ENCODE measurements around the gene NEUROD6. TPM values are rescaled to one million over a fixed set of nuclear protein-coding genes. Genes with fewer than 3 reads are reported as not detected.

NEUROD6 gene
- total and polyA plus RNA-seq, 2 donors (not counting 1 experiment from before 2014, with no cell fraction given) = not detected

DNA sequence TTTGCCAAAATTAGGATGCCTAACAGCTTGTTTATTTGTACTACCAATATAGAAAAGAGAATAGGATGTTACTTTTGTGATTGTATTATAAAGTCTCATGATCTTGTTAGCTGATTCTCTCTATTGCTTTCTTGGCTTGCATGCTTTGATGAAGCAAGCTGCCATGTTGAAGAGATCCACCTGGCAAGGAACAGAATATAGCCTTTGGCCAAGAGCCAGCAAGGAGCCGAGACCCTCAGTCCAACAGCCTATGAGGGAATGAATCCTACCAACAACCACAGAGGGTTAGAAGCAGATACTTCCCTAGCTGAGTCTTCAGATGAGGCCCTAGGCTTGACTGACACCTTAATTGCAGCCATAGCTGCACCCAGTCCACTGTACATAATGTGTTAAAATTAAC is 41.2 kb downstream of the NEUROD6 start:
- Histone ChIP-seq H3K4me1 (ENCODE audit: control insufficient read depth, extremely low read depth, insufficient read depth, low read length) (no peaks in the 10 kb centered on the region), H3K9me3 (ENCODE audit: control insufficient read depth, insufficient read depth, low read depth, low read length) (no peaks in the 10 kb centered on the region)

DNA sequence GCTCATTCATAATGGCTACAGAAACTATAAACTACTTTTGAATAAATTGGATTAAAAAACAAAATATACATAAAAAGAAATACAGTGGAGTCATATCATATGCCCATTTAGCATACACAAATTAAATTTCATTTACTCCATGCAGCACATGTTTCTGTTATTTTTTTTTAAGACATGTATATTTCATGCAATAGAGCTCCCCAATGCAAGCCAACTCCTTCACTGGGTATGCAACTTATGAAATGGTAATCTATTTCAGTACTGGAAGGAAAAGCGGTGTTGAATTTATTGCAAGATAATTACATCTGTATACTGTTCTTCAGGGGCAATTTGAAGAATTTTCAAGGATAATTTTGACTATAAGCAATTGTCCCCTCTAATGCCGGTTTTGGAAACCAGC is 49.9 kb downstream of the NEUROD6 start:
- Histone ChIP-seq H3K4me1 (ENCODE audit: control insufficient read depth, extremely low read depth, insufficient read depth, low read length) (no peaks in the 10 kb centered on the region), H3K36me3 (ENCODE audit: control insufficient read depth, insufficient read depth, low read length) (no peaks in the 10 kb centered on the region), H3K9ac (ENCODE audit: insufficient read depth, low read length) (no peak overlapping the region), H3K4me3 (replicated peaks in 1 of 4; ENCODE audit: control extremely low read depth in 1 of 4, insufficient read depth in 1 of 4, low read depth in 3 of 4, low read length in 4 of 4) (no peak overlapping the region), H3K27me3 (ENCODE audit: control insufficient read depth, insufficient read depth, low read length) (no peaks in the 10 kb centered on the region), H2AFZ (ENCODE audit: low read length) (no peak overlapping the region), H3K27ac (ENCODE audit: insufficient read depth, low read length) (no peak overlapping the region), H3K9me3 (ENCODE audit: control insufficient read depth, insufficient read depth, low read depth, low read length) (no peaks in the 10 kb centered on the region), H3K4me2 (ENCODE audit: extremely low read depth, insufficient read depth, low read length) (no peak overlapping the region), H3K79me2 (ENCODE audit: control insufficient read depth, insufficient read depth, low read length) (no peaks in the 10 kb centered on the region), H4K20me1 (ENCODE audit: control insufficient read depth, extremely low read depth, insufficient read depth, low read length) (no peaks in the 10 kb centered on the region)
- no peak for TF ChIP-seq EZH2 (IDR thresholded peaks at IDR 0.05; ENCODE audit: low read length, missing control alignments)
- TF ChIP-seq, protein P1, sequence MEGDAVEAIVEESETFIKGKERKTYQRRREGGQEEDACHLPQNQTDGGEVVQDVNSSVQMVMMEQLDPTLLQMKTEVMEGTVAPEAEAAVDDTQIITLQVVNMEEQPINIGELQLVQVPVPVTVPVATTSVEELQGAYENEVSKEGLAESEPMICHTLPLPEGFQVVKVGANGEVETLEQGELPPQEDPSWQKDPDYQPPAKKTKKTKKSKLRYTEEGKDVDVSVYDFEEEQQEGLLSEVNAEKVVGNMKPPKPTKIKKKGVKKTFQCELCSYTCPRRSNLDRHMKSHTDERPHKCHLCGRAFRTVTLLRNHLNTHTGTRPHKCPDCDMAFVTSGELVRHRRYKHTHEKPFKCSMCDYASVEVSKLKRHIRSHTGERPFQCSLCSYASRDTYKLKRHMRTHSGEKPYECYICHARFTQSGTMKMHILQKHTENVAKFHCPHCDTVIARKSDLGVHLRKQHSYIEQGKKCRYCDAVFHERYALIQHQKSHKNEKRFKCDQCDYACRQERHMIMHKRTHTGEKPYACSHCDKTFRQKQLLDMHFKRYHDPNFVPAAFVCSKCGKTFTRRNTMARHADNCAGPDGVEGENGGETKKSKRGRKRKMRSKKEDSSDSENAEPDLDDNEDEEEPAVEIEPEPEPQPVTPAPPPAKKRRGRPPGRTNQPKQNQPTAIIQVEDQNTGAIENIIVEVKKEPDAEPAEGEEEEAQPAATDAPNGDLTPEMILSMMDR (conservative IDR thresholded peaks at IDR 0.05 in 1 of 2, IDR thresholded peaks at IDR 0.05 in 1 of 2; ENCODE audit: low read depth in 1 of 2, low read length in 2 of 2) = no peak
- no peak for DNase-seq (ENCODE audit: low read depth in 2 of 2)

More for the DNA sequence above, 41.2 kb downstream of the NEUROD6 start:
- no peak overlapping the region for H3K4me2 ChIP-seq (ENCODE audit: extremely low read depth, insufficient read depth, low read length)
- DNase-seq (ENCODE audit: low read depth in 2 of 2) = no peak
- TF ChIP-seq, protein P1 (conservative IDR thresholded peaks at IDR 0.05 in 1 of 2, IDR thresholded peaks at IDR 0.05 in 1 of 2; ENCODE audit: low read depth in 1 of 2, low read length in 2 of 2) = no peak
- no peak for TF ChIP-seq EZH2 (IDR thresholded peaks at IDR 0.05; ENCODE audit: low read length, missing control alignments)
- no peak overlapping the region for H3K27ac ChIP-seq (ENCODE audit: insufficient read depth, low read length)
- no peaks in the 10 kb centered on the region for H3K27me3 ChIP-seq (ENCODE audit: control insufficient read depth, insufficient read depth, low read length)
- no peak overlapping the region for H3K4me3 ChIP-seq (replicated peaks in 1 of 4; ENCODE audit: control extremely low read depth in 1 of 4, insufficient read depth in 1 of 4, low read depth in 3 of 4, low read length in 4 of 4)
- no peaks in the 10 kb centered on the region for H3K36me3 ChIP-seq (ENCODE audit: control insufficient read depth, insufficient read depth, low read length)
- no peaks in the 10 kb centered on the region for H3K79me2 ChIP-seq (ENCODE audit: control insufficient read depth, insufficient read depth, low read length)
- no peak overlapping the region for H3K9ac ChIP-seq (ENCODE audit: insufficient read depth, low read length)
- no peak overlapping the region for H2AFZ ChIP-seq (ENCODE audit: low read length)
- no peaks in the 10 kb centered on the region for H4K20me1 ChIP-seq (ENCODE audit: control insufficient read depth, extremely low read depth, insufficient read depth, low read length)

Other genes starting within 250 kb of the NEUROD6 start
- not detected in 2 replicates for gene ITPRID1, start 173.4 kb upstream of the NEUROD6 start, total RNA-seq
- gene ITPRID1, start 173.4 kb upstream of the NEUROD6 start, polyA plus RNA-seq = not detected in 2 replicates